GM23338 (cell line): ENCODE data around the gene POLR2B. TPM values are rescaled to one million over a fixed set of nuclear protein-coding genes. Genes with fewer than 3 reads are reported as not detected.

Source experiments
- ATAC-seq: fragments of 200-7000 bp; cut with Tn5 transposase; 3 replicates; pipeline ENCODE4 v1.9.1; 2020
- DNase-seq: peaks from one replicate; pipeline ENCODE4 v3.0.0-alpha.2; 2015; ENCODE audit warnings: low spot score
- H2AFZ ChIP-seq: fragments of 200-600 bp; sonication (generic); 2 replicates; pipeline ENCODE4 v1.8.0; 2016; ENCODE audit warnings: antibody characterized with exemption, mild to moderate bottlenecking, moderate library complexity
- H3F3A ChIP-seq: fragments of 200-600 bp; sonication (generic); replicated peaks from 2 replicates; pipeline ENCODE4 v1.8.0; 2017; ENCODE audit warnings: antibody characterized with exemption, mixed run types, low read depth
- H3K27ac ChIP-seq: fragments of 200-600 bp; sonication (generic); 2 replicates; pipeline ENCODE4 v1.6.1; 2016; ENCODE audit warnings: low read depth
- H3K27me3 ChIP-seq: fragments of 200-600 bp; sonication (generic); 2 replicates; pipeline ENCODE4 v1.8.0; 2016; ENCODE audit warnings: mild to moderate bottlenecking, mixed run types, moderate library complexity; ENCODE audit not compliant: insufficient read depth
- H3K36me3 ChIP-seq: fragments of 200-600 bp; sonication (generic); 2 replicates; pipeline ENCODE4 v1.8.0; 2016; ENCODE audit warnings: mild to moderate bottlenecking; ENCODE audit not compliant: insufficient read depth
- H3K4me1 ChIP-seq: fragments of 200-600 bp; sonication (generic); 2 replicates; pipeline ENCODE4 v1.8.0; 2016; ENCODE audit warnings: mild to moderate bottlenecking, moderate library complexity; ENCODE audit not compliant: insufficient read depth
- H3K4me2 ChIP-seq: fragments of 200-600 bp; sonication (generic); 2 replicates; pipeline ENCODE4 v1.7.1; 2017; ENCODE audit warnings: mixed run types
- H3K4me3 ChIP-seq: fragments of 200-600 bp; sonication (generic); 2 replicates; pipeline ENCODE4 v1.6.1; 2016; ENCODE audit warnings: mixed run types
- H3K79me2 ChIP-seq: fragments of 200-600 bp; sonication (generic); replicated peaks from 2 replicates; pipeline ENCODE4 v1.8.0; 2017; ENCODE audit warnings: mild to moderate bottlenecking; ENCODE audit not compliant: insufficient read depth
- H3K9me2 ChIP-seq: fragments of 200-600 bp; sonication (generic); 2 replicates; pipeline ENCODE4 v1.8.0; 2017; ENCODE audit not compliant: insufficient read depth
- H4K20me1 ChIP-seq: fragments of 200-600 bp; sonication (generic); replicated peaks from 2 replicates; pipeline ENCODE4 v1.8.0; 2017; ENCODE audit warnings: mild to moderate bottlenecking; ENCODE audit not compliant: insufficient read depth
- H3K27ac Mint-ChIP-seq: 2 replicates; pipeline ENCODE4 v1.8.0; 2020; ENCODE audit warnings: inconsistent platforms, mild to moderate bottlenecking, moderate library complexity, mixed read lengths
- H3K27me3 Mint-ChIP-seq: 3 replicates; pipeline ENCODE4 v1.8.0; 2022; ENCODE audit warnings: low read depth, mild to moderate bottlenecking, moderate library complexity, mixed read lengths, inconsistent platforms; ENCODE audit not compliant: insufficient read depth, poor library complexity
- H3K36me3 Mint-ChIP-seq: 3 replicates; pipeline ENCODE4 v1.8.0; 2021; ENCODE audit warnings: low read depth, mild to moderate bottlenecking, inconsistent platforms, moderate library complexity, mixed read lengths
- H3K4me1 Mint-ChIP-seq: 3 replicates; pipeline ENCODE4 v1.8.0; 2020; ENCODE audit warnings: mild to moderate bottlenecking, inconsistent platforms, mixed read lengths
- H3K4me3 Mint-ChIP-seq: 3 replicates; pipeline ENCODE4 v1.8.0; 2021; ENCODE audit warnings: moderate library complexity, mild to moderate bottlenecking, inconsistent platforms, mixed read lengths
- H3K9me3 Mint-ChIP-seq: 3 replicates; pipeline ENCODE4 v1.8.0; 2020; ENCODE audit warnings: moderate library complexity, mild to moderate bottlenecking, inconsistent platforms, mixed read lengths
- CREB1 ChIP-seq: fragments of 250-450 bp; sonication (Bioruptor Pico); IDR thresholded peaks from 2 replicates; pipeline ENCODE4 v1.5.0; 2020; ENCODE audit warnings: low read depth, mild to moderate bottlenecking, moderate library complexity
- EZH2 ChIP-seq: fragments of 200-600 bp; sonication (generic); IDR thresholded peaks from one replicate; pipeline ENCODE4 v1.8.0; 2017; ENCODE audit warnings: antibody characterized with exemption, mild to moderate bottlenecking, low read depth; ENCODE audit not compliant: unreplicated experiment
- EZH2phosphoT487 ChIP-seq: fragments of 200-600 bp; sonication (generic); IDR thresholded peaks from one replicate; pipeline ENCODE4 v1.8.1; 2018; ENCODE audit warnings: antibody characterized with exemption; ENCODE audit not compliant: unreplicated experiment
- JUNB ChIP-seq: IDR thresholded peaks from one replicate; pipeline ENCODE4 v1.6.1; 2016; ENCODE audit warnings: antibody characterized with exemption; ENCODE audit not compliant: unreplicated experiment
- NANOG ChIP-seq: IDR thresholded peaks from 2 replicates; pipeline ENCODE4 v1.6.1; 2016; ENCODE audit warnings: antibody characterized with exemption, borderline replicate concordance
- POLR2AphosphoS5 ChIP-seq: IDR thresholded peaks from 2 replicates; pipeline ENCODE4 v1.6.1; 2016; ENCODE audit warnings: antibody characterized with exemption, low read depth
- STAT1 ChIP-seq: IDR thresholded peaks from one replicate; pipeline ENCODE4 v1.6.1; 2016; ENCODE audit warnings: antibody characterized with exemption; ENCODE audit not compliant: unreplicated experiment
- ZNF114 ChIP-seq: fragments of 250-450 bp; sonication (Bioruptor Pico); IDR thresholded peaks from 2 replicates; pipeline ENCODE4 v1.5.0; 2020; ENCODE audit warnings: mild to moderate bottlenecking, moderate library complexity
- ZNF331 ChIP-seq: fragments of 250-450 bp; sonication (Bioruptor Pico); IDR thresholded peaks from 2 replicates; pipeline ENCODE4 v1.5.0; 2020; ENCODE audit warnings: low read depth, mild to moderate bottlenecking, moderate library complexity
- polyA plus RNA-seq: library from polyadenylated mRNA; unstranded; fragments of >200 nt; fragmentation: Nextera tagmentation; extraction: Ambion mirVana; gene quantifications from 2 replicates; pipeline ENCODE4 v1.2.1, GENCODE V29; 2016
- total RNA-seq: library from RNA; depleted of rRNA; stranded (reverse); fragments of >200 nt; shearing (Covaris generic); gene quantifications from 2 replicates; pipeline ENCODE4 v1.2.3, GENCODE V29; 2014
- TF ChIP-seq, protein P1 (sequence below): IDR thresholded peaks from one replicate; pipeline ENCODE4 v1.6.1; 2018; ENCODE audit warnings: antibody characterized with exemption; ENCODE audit not compliant: unreplicated experiment
- TF ChIP-seq, protein P2 (sequence below): IDR thresholded peaks from 2 replicates; pipeline ENCODE4 v1.6.1; 2016; ENCODE audit warnings: antibody characterized with exemption
- TF ChIP-seq, protein P3 (sequence below): fragments of 250-450 bp; sonication (Bioruptor Pico); IDR thresholded peaks from 2 replicates; pipeline ENCODE4 v1.5.0; 2020; ENCODE audit warnings: mild to moderate bottlenecking, moderate library complexity
- TF ChIP-seq, protein P4 (sequence below), 2 experiments: fragments of 200-600 bp in 1 of 2; sonication (generic) in 1 of 2; conservative IDR thresholded peaks; 2 replicates each; pipeline versions ENCODE4 v1.5.1 to v1.6.1; 2016 to 2017; ENCODE audit warnings: antibody characterized with exemption in 2 of 2, low read depth in 2 of 2, mild to moderate bottlenecking in 2 of 2, moderate library complexity in 1 of 2

POLR2B gene
- total and polyA plus RNA-seq, 2 experiments from 2014 or later, result 56.5 to 165 TPM

DNA sequence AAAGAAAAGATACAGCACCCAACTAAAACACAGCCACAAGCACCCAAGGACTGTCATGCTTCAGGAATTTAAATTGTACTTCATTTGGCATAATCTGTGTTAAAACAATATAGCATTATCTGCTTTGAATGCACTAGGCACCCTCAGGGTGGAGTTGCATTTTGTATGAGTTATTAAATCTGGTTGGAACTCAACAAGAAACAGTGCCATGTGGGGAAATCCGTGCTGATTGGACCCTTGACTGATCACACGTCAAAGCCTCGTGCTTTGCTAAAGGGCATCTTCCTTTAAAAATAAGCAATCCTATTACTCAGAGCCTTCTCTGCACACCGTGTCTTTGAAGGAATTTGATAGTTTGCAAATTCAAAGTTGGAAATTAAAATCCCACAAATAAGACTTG is 96.0 kb downstream of the POLR2B start:
- H3K27ac ChIP-seq, result no peak overlapping the region
- H3K36me3 ChIP-seq, result no peaks in the 10 kb centered on the region
- no peak overlapping the region for H2AFZ ChIP-seq
- Mint-ChIP-seq H3K4me1 (peaks cover 20% of the 10 kb centered on the region), H3K27ac (no peak overlapping the region), H3K4me3 (no peak overlapping the region), H3K27me3 (peaks cover 4% of the 10 kb centered on the region), H3K9me3 (no peaks in the 10 kb centered on the region), H3K36me3 (no peaks in the 10 kb centered on the region)
- H3K9me2 ChIP-seq, result no peaks in the 10 kb centered on the region
- no peaks in the 10 kb centered on the region for H3K27me3 ChIP-seq
- TF ChIP-seq, protein P1, sequence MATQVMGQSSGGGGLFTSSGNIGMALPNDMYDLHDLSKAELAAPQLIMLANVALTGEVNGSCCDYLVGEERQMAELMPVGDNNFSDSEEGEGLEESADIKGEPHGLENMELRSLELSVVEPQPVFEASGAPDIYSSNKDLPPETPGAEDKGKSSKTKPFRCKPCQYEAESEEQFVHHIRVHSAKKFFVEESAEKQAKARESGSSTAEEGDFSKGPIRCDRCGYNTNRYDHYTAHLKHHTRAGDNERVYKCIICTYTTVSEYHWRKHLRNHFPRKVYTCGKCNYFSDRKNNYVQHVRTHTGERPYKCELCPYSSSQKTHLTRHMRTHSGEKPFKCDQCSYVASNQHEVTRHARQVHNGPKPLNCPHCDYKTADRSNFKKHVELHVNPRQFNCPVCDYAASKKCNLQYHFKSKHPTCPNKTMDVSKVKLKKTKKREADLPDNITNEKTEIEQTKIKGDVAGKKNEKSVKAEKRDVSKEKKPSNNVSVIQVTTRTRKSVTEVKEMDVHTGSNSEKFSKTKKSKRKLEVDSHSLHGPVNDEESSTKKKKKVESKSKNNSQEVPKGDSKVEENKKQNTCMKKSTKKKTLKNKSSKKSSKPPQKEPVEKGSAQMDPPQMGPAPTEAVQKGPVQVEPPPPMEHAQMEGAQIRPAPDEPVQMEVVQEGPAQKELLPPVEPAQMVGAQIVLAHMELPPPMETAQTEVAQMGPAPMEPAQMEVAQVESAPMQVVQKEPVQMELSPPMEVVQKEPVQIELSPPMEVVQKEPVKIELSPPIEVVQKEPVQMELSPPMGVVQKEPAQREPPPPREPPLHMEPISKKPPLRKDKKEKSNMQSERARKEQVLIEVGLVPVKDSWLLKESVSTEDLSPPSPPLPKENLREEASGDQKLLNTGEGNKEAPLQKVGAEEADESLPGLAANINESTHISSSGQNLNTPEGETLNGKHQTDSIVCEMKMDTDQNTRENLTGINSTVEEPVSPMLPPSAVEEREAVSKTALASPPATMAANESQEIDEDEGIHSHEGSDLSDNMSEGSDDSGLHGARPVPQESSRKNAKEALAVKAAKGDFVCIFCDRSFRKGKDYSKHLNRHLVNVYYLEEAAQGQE, result no peak
- TF ChIP-seq, protein P2, sequence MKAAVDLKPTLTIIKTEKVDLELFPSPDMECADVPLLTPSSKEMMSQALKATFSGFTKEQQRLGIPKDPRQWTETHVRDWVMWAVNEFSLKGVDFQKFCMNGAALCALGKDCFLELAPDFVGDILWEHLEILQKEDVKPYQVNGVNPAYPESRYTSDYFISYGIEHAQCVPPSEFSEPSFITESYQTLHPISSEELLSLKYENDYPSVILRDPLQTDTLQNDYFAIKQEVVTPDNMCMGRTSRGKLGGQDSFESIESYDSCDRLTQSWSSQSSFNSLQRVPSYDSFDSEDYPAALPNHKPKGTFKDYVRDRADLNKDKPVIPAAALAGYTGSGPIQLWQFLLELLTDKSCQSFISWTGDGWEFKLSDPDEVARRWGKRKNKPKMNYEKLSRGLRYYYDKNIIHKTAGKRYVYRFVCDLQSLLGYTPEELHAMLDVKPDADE, result no peak
- TF ChIP-seq, protein P3, sequence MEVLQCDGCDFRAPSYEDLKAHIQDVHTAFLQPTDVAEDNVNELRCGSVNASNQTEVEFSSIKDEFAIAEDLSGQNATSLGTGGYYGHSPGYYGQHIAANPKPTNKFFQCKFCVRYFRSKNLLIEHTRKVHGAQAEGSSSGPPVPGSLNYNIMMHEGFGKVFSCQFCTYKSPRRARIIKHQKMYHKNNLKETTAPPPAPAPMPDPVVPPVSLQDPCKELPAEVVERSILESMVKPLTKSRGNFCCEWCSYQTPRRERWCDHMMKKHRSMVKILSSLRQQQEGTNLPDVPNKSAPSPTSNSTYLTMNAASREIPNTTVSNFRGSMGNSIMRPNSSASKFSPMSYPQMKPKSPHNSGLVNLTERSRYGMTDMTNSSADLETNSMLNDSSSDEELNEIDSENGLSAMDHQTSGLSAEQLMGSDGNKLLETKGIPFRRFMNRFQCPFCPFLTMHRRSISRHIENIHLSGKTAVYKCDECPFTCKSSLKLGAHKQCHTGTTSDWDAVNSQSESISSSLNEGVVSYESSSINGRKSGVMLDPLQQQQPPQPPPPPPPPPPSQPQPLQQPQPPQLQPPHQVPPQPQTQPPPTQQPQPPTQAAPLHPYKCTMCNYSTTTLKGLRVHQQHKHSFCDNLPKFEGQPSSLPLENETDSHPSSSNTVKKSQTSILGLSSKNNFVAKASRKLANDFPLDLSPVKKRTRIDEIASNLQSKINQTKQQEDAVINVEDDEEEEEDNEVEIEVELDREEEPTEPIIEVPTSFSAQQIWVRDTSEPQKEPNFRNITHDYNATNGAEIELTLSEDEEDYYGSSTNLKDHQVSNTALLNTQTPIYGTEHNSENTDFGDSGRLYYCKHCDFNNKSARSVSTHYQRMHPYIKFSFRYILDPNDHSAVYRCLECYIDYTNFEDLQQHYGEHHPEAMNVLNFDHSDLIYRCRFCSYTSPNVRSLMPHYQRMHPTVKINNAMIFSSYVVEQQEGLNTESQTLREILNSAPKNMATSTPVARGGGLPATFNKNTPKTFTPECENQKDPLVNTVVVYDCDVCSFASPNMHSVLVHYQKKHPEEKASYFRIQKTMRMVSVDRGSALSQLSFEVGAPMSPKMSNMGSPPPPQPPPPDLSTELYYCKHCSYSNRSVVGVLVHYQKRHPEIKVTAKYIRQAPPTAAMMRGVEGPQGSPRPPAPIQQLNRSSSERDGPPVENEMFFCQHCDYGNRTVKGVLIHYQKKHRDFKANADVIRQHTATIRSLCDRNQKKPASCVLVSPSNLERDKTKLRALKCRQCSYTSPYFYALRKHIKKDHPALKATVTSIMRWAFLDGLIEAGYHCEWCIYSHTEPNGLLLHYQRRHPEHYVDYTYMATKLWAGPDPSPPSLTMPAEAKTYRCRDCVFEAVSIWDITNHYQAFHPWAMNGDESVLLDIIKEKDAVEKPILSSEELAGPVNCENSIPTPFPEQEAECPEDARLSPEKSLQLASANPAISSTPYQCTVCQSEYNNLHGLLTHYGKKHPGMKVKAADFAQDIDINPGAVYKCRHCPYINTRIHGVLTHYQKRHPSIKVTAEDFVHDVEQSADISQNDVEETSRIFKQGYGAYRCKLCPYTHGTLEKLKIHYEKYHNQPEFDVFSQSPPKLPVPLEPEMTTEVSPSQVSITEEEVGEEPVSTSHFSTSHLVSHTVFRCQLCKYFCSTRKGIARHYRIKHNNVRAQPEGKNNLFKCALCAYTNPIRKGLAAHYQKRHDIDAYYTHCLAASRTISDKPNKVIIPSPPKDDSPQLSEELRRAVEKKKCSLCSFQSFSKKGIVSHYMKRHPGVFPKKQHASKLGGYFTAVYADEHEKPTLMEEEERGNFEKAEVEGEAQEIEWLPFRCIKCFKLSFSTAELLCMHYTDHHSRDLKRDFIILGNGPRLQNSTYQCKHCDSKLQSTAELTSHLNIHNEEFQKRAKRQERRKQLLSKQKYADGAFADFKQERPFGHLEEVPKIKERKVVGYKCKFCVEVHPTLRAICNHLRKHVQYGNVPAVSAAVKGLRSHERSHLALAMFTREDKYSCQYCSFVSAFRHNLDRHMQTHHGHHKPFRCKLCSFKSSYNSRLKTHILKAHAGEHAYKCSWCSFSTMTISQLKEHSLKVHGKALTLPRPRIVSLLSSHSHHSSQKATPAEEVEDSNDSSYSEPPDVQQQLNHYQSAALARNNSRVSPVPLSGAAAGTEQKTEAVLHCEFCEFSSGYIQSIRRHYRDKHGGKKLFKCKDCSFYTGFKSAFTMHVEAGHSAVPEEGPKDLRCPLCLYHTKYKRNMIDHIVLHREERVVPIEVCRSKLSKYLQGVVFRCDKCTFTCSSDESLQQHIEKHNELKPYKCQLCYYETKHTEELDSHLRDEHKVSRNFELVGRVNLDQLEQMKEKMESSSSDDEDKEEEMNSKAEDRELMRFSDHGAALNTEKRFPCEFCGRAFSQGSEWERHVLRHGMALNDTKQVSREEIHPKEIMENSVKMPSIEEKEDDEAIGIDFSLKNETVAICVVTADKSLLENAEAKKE, result no peak
- TF ChIP-seq, protein P4, sequence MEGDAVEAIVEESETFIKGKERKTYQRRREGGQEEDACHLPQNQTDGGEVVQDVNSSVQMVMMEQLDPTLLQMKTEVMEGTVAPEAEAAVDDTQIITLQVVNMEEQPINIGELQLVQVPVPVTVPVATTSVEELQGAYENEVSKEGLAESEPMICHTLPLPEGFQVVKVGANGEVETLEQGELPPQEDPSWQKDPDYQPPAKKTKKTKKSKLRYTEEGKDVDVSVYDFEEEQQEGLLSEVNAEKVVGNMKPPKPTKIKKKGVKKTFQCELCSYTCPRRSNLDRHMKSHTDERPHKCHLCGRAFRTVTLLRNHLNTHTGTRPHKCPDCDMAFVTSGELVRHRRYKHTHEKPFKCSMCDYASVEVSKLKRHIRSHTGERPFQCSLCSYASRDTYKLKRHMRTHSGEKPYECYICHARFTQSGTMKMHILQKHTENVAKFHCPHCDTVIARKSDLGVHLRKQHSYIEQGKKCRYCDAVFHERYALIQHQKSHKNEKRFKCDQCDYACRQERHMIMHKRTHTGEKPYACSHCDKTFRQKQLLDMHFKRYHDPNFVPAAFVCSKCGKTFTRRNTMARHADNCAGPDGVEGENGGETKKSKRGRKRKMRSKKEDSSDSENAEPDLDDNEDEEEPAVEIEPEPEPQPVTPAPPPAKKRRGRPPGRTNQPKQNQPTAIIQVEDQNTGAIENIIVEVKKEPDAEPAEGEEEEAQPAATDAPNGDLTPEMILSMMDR (conservative IDR thresholded peaks at IDR 0.05; ENCODE audit: low read depth in 2 of 2), result no peak
- TF ChIP-seq EZH2phosphoT487, result no peak
- TF ChIP-seq ZNF331, result no peak
- no peak for TF ChIP-seq JUNB
- TF ChIP-seq ZNF114 (CRISPR knock-in tag), result no peak
- no peak for TF ChIP-seq STAT1
- TF ChIP-seq CREB1, result no peak
- TF ChIP-seq EZH2, result no peak
- no peak for TF ChIP-seq NANOG
- TF ChIP-seq POLR2AphosphoS5, result no peak
- H3F3A ChIP-seq, result no peaks in the 10 kb centered on the region
- ATAC-seq (no peak), DNase-seq (no peak)
- H3K4me1 ChIP-seq, result peaks cover 18% of the 10 kb centered on the region
- no peaks in the 10 kb centered on the region for H4K20me1 ChIP-seq
- no peak overlapping the region for H3K4me2 ChIP-seq
- H3K79me2 ChIP-seq, result no peaks in the 10 kb centered on the region
- H3K4me3 ChIP-seq, result no peak overlapping the region
